Measurements from ENCODE around the gene RTN3.

DNA sequence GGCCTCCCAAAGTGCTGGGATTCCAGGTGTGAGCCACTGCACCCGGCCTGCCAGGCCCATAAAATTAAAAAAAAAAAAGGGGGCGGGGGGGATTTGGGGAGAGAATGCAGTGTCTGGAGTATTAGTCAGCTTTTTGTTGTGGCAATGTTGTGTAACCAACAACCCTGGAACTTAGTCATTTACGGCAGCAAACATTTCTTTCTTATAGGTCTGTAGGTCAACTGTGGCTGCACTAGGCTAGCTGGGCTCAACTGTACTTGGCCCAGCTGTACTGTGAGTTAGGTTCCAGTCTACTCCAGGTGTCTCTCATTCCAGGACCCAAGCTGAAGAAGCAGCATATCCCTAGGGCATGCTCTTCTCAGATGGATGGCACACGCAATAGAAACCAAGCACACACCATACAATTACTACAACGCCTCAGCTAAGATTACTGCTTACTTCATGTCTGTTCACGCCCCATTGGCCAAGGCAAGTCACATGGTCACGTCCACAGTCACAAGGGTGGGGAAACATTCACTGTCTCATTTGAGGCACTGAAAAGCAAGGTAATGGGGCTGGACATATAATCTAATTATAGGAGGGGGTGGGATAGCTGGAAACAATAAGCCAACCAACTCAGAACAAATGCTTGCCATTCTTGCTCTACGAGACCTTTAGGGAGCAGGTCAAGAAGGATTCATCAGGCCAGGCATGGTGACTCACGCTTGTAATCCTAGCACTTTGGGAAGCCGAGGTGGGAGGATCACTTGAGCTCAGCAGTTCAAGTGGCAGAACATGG, 121.5 kb downstream of the RTN3 start:
- TF ChIP-seq, protein P1, sequence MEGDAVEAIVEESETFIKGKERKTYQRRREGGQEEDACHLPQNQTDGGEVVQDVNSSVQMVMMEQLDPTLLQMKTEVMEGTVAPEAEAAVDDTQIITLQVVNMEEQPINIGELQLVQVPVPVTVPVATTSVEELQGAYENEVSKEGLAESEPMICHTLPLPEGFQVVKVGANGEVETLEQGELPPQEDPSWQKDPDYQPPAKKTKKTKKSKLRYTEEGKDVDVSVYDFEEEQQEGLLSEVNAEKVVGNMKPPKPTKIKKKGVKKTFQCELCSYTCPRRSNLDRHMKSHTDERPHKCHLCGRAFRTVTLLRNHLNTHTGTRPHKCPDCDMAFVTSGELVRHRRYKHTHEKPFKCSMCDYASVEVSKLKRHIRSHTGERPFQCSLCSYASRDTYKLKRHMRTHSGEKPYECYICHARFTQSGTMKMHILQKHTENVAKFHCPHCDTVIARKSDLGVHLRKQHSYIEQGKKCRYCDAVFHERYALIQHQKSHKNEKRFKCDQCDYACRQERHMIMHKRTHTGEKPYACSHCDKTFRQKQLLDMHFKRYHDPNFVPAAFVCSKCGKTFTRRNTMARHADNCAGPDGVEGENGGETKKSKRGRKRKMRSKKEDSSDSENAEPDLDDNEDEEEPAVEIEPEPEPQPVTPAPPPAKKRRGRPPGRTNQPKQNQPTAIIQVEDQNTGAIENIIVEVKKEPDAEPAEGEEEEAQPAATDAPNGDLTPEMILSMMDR (IDR thresholded peaks at IDR 0.05; ENCODE audit: low read length): no peak
- TF ChIP-seq EZH2 (IDR thresholded peaks at IDR 0.05; ENCODE audit: borderline replicate concordance, low read length): no peak
